SK-N-SH treated with all-trans-retinoic acid at 6 μM for 48 hours (cell line): ENCODE results near the gene DHDDS.

ENCODE experiments used
- ATAC-seq: fragments of 200-7000 bp; cut with Tn5 transposase; 3 replicates; pipeline ENCODE4 v1.9.1; 2020; ENCODE audit warnings: mild to moderate bottlenecking, moderate library complexity
- ARNTL ChIP-seq: fragments of 450-650 bp; formaldehyde crosslinking; IDR thresholded peaks from 2 replicates; pipeline ENCODE4 v1.5.0; 2020; ENCODE audit warnings: low read depth, mild to moderate bottlenecking, moderate library complexity, borderline replicate concordance
- BACH2 ChIP-seq: fragments of 250-450 bp; sonication (Bioruptor Pico); IDR thresholded peaks from 2 replicates; pipeline ENCODE4 v1.9.0; 2021; ENCODE audit warnings: mild to moderate bottlenecking, borderline replicate concordance
- CREB5 ChIP-seq: fragments of 250-450 bp; sonication (Bioruptor Pico); IDR thresholded peaks from 2 replicates; pipeline ENCODE4 v1.5.1; 2020; ENCODE audit warnings: low read depth, mild to moderate bottlenecking, moderate library complexity
- CSDC2 ChIP-seq: fragments of 250-450 bp; sonication (Bioruptor Pico); IDR thresholded peaks from 2 replicates; pipeline ENCODE4 v1.5.0; 2020; ENCODE audit warnings: mild to moderate bottlenecking, moderate library complexity
- CSRNP3 ChIP-seq: fragments of 250-450 bp; sonication (Bioruptor Pico); IDR thresholded peaks from 2 replicates; pipeline ENCODE4 v1.5.1; 2021; ENCODE audit warnings: mild to moderate bottlenecking, moderate library complexity
- ESRRG ChIP-seq: fragments of 250-450 bp; sonication (Bioruptor Pico); IDR thresholded peaks from 2 replicates; pipeline ENCODE4 v1.6.1; 2021; ENCODE audit warnings: mild to moderate bottlenecking
- GLIS3 ChIP-seq: fragments of 250-450 bp; sonication (Bioruptor Pico); IDR thresholded peaks from 2 replicates; pipeline ENCODE4 v1.5.0; 2020; ENCODE audit warnings: mild to moderate bottlenecking, moderate library complexity
- ISL1 ChIP-seq: fragments of 250-450 bp; sonication (Bioruptor Pico); IDR thresholded peaks from 2 replicates; pipeline ENCODE4 v2.1.2; 2022; ENCODE audit warnings: mild to moderate bottlenecking, moderate library complexity
- OSR1 ChIP-seq: fragments of 250-450 bp; sonication (Bioruptor Pico); IDR thresholded peaks from 2 replicates; pipeline ENCODE4 v1.8.0; 2022; ENCODE audit warnings: moderate library complexity, mild to moderate bottlenecking, inconsistent platforms
- PATZ1 ChIP-seq: fragments of 250-450 bp; sonication (Bioruptor Pico); IDR thresholded peaks from 2 replicates; pipeline ENCODE4 v1.8.0; 2020; ENCODE audit warnings: mild to moderate bottlenecking, moderate library complexity, borderline replicate concordance
- POU6F1 ChIP-seq: fragments of 250-450 bp; sonication (Bioruptor Pico); IDR thresholded peaks from 2 replicates; pipeline ENCODE4 v1.8.0; 2021; ENCODE audit warnings: low read depth, mild to moderate bottlenecking, moderate library complexity, borderline replicate concordance
- PPARA ChIP-seq: fragments of 250-450 bp; sonication (Bioruptor Pico); IDR thresholded peaks from 2 replicates; pipeline ENCODE4 v1.5.0; 2020; ENCODE audit warnings: mild to moderate bottlenecking, borderline replicate concordance
- RARB ChIP-seq: fragments of 250-450 bp; sonication (Bioruptor Pico); IDR thresholded peaks from 2 replicates; pipeline ENCODE4 v1.8.0; 2021; ENCODE audit warnings: mild to moderate bottlenecking, moderate library complexity
- SNAI2 ChIP-seq: fragments of 250-450 bp; sonication (Bioruptor Pico); IDR thresholded peaks from 2 replicates; pipeline ENCODE4 v1.5.0; 2020; ENCODE audit warnings: mild to moderate bottlenecking, moderate library complexity
- TCF4 ChIP-seq: fragments of 250-450 bp; sonication (Bioruptor Pico); IDR thresholded peaks from 2 replicates; pipeline ENCODE4 v1.8.0; 2021; ENCODE audit warnings: mild to moderate bottlenecking, moderate library complexity, borderline replicate concordance
- TSHZ2 ChIP-seq: fragments of 250-450 bp; sonication (Bioruptor Pico); IDR thresholded peaks from 2 replicates; pipeline ENCODE4 v1.5.0; 2020; ENCODE audit warnings: mild to moderate bottlenecking, moderate library complexity
- ZC3H10 ChIP-seq: fragments of 250-450 bp; sonication (Bioruptor Pico); IDR thresholded peaks from 2 replicates; pipeline ENCODE4 v1.5.1; 2021; ENCODE audit warnings: mild to moderate bottlenecking, moderate library complexity
- ZFP3 ChIP-seq: fragments of 250-450 bp; sonication (Bioruptor Pico); IDR thresholded peaks from 2 replicates; pipeline ENCODE4 v1.5.0; 2020; ENCODE audit warnings: mild to moderate bottlenecking, moderate library complexity
- ZNF565 ChIP-seq: fragments of 450-650 bp; formaldehyde crosslinking; conservative IDR thresholded peaks from 2 replicates; pipeline ENCODE4 v1.5.0; 2020; ENCODE audit warnings: low read depth, mild to moderate bottlenecking, moderate library complexity
- ZNF70 ChIP-seq: fragments of 450-650 bp; formaldehyde crosslinking; IDR thresholded peaks from 2 replicates; pipeline ENCODE4 v1.5.0; 2020; ENCODE audit warnings: mild to moderate bottlenecking, moderate library complexity
- ZNF8 ChIP-seq: fragments of 450-650 bp; formaldehyde crosslinking; IDR thresholded peaks from 2 replicates; pipeline ENCODE4 v1.5.0; 2020; ENCODE audit warnings: mild to moderate bottlenecking, moderate library complexity

The DHDDS gene

GRCh38 chr1:26388791-26389445, 43.2 kb upstream of the DHDDS start:
- no peak for ATAC-seq
- TF ChIP-seq CREB5 (CRISPR knock-in tag) = no peak
- no peak for TF ChIP-seq PATZ1 (CRISPR knock-in tag)
- no peak for TF ChIP-seq GLIS3
- no peak for TF ChIP-seq RARB (CRISPR knock-in tag)
- TF ChIP-seq ZFP3 (CRISPR knock-in tag) = no peak
- TF ChIP-seq SNAI2 (CRISPR knock-in tag) = no peak
- no peak for TF ChIP-seq ZNF565 (CRISPR knock-in tag)
- TF ChIP-seq ARNTL (CRISPR knock-in tag) = no peak
- TF ChIP-seq ESRRG = no peak
- TF ChIP-seq BACH2 (CRISPR knock-in tag) = no peak
- TF ChIP-seq ISL1 = no peak
- TF ChIP-seq PPARA = no peak
- no peak for TF ChIP-seq TSHZ2
- TF ChIP-seq OSR1 (CRISPR knock-in tag) = no peak
- no peak for TF ChIP-seq TCF4 (CRISPR knock-in tag)
- TF ChIP-seq ZC3H10 = no peak
- no peak for TF ChIP-seq POU6F1
- no peak for TF ChIP-seq ZNF8 (CRISPR knock-in tag)
- no peak for TF ChIP-seq CSDC2
- TF ChIP-seq ZNF70 (CRISPR knock-in tag) = no peak

GRCh38 chr1:26389604-26390247, 42.4 kb upstream of the DHDDS start:
- TF ChIP-seq OSR1 (CRISPR knock-in tag) (no peak), RARB (CRISPR knock-in tag) (no peak), ISL1 (no peak), ZFP3 (CRISPR knock-in tag) (no peak), POU6F1 (no peak), PPARA (no peak), GLIS3 (no peak), ZC3H10 (no peak), ARNTL (CRISPR knock-in tag) (no peak), CSRNP3 (CRISPR knock-in tag) (no peak), ZNF8 (CRISPR knock-in tag) (no peak), TSHZ2 (no peak), ZNF70 (CRISPR knock-in tag) (no peak), PATZ1 (CRISPR knock-in tag) (no peak)
- TF ChIP-seq, all 23 proteins: peak for 0
- ATAC-seq = no peak
